ENCODE results near the gene POC1A.
A peak's percentile ranks its signal among the peaks of the same experiment; 100 is the strongest.

Gene POC1A

GRCh38 chr3:52126036-52126435, 28.2 kb downstream of the POC1A start:
- DNase-seq: no peak

DNA sequence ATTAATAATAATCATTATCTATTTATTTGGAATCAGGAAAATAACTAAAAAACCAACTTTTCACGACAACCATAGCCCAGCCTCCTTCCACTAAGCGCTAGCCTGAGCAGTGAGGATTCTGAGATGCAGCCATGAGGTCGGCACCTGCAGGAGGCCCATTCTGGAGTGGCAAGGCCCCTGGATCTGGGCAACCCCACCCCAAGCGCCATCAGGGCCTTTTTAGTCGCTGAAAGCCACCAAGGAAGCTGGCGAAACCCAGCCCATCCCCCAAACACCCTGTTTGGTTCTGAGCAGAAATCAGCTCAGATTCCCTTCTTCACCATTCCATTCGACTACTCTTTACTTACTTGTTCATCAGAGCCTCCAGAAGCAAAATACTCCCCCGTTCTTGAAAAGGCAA, 29.5 kb downstream of the POC1A start:
- no peak for DNase-seq

DNA sequence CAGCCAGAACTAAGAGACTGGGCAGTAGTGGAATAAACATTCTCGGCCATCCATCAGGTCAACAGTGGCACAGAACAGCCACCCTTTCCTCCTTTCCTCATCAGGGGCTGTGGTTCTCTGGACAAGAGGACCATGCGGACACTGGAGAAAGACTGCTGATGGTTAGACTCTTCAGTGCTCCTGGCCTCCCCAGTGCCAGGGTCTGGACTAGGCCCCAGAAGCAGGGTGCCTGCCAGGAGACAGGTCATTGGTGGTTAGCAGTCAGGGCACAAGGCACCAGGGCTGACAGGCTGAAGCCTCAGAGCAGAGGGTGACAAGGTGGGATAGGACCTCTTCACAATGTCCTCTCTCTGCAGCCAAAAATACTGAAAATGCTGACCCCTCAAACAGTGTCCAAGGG, 30.1 kb downstream of the POC1A start:
- no peak for DNase-seq

GRCh38 chr3:52123106-52123725, 31.0 kb downstream of the POC1A start:
- DNase-seq: peak; percentile 77

GRCh38 chr3:52122491-52122890, 31.7 kb downstream of the POC1A start:
- no peak for DNase-seq

DNA sequence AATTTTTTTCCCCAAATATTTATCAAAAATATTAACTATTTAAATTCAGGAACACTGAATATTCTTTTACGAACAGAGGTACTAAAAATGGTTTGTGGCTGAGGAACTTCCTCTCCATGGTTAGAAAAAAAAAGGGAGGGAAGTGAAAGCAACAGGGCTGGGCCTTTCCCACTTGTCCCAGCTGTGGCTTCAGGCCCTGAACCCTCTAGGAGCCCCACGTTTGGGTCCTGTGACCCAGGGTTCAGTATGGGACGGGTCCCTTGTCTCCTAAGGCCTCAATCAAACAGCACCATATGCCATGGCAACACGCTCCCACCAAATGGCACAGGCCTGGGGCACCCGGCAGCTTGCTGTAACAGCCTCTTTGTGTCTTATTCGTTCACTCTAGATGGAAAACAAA, 32.4 kb downstream of the POC1A start:
- DNase-seq: no peak

DNA sequence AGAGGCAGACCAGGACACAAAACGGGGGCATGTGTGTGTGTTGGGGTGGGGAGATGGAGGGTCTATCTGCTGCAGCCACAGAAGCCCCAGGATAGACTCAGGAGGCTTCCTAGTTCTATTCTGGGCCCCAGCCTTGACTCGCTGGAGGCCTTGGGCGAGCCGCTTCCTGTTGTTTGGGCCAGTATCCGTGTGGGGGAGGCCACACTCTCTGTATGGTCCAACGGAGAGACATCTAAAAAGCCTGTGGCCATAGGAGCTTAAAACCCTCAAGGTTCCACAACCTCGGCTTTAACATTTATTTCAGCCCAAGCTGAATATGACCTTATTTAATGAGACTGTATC, 32.8 kb downstream of the POC1A start:
- DNase-seq: no peak

GRCh38 chr3:52120556-52121463, 33.4 kb downstream of the POC1A start:
- no peak for DNase-seq

GRCh38 chr3:52119826-52120225, 34.4 kb downstream of the POC1A start:
- no peak for DNase-seq

GRCh38 chr3:52119099-52119498, 35.1 kb downstream of the POC1A start:
- no peak for DNase-seq

- no peak for DNase-seq
Observed at GRCh38 chr3:52118156-52118875, 35.9 kb downstream of the POC1A start.

DNA sequence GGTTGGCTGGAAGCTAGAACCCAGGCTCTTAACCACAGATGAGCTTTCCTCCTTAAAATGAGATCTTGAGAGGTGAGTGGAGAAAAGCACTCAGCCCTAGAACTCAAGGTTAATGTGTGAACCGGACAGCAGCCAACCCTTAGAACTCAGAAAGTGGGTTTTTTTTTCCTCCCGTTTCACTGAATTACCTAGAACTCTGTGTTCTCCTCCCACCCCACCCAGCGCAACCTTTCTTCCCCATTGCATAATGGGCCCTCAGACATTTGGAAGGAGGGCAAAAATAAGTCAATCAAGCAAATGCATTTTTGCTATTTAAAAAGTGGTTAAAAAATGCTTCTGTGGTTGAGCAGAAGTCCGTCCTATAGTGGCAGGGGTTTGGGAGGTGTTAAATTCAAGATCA, 36.7 kb downstream of the POC1A start:
- DNase-seq: no peak

- DNase-seq: no peak
Observed at GRCh38 chr3:52112056-52112455, 42.2 kb downstream of the POC1A start.

GRCh38 chr3:52110502-52110901, 43.7 kb downstream of the POC1A start:
- no peak for DNase-seq

DNA sequence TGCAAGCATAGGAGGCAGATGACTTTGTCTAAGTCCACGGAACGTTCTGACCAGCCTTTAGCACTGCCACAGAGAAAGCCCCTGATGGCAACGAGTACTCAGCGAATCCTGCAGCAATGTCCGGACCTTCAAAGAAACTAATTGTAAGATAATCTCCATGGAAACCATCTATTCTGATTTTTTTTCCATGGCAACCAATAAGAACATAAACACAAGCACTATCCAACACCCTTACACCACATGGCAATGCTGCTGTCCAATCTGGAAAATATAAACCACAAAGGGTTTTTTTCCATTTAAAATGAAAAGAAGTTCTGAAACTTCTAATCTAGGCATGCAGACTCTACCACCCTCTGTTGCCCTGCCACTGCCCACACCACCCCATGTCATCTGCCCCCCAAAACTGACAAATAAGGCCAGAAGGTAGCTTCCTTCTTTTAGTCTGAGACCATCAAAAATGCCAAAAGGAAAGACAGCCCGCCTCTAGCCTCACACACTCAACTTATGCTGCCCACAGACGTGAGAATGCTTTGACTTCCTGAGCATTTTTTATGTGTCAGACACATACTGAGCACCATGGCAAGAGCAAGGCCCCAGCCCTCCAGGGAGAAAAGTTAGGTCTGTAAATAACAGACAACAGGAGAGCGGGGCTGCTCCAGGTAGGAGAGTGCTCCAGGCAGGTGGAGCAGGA, 44.5 kb downstream of the POC1A start:
- no peak for DNase-seq

GRCh38 chr3:52108302-52109232, 45.7 kb downstream of the POC1A start:
- no peak for DNase-seq

DNA sequence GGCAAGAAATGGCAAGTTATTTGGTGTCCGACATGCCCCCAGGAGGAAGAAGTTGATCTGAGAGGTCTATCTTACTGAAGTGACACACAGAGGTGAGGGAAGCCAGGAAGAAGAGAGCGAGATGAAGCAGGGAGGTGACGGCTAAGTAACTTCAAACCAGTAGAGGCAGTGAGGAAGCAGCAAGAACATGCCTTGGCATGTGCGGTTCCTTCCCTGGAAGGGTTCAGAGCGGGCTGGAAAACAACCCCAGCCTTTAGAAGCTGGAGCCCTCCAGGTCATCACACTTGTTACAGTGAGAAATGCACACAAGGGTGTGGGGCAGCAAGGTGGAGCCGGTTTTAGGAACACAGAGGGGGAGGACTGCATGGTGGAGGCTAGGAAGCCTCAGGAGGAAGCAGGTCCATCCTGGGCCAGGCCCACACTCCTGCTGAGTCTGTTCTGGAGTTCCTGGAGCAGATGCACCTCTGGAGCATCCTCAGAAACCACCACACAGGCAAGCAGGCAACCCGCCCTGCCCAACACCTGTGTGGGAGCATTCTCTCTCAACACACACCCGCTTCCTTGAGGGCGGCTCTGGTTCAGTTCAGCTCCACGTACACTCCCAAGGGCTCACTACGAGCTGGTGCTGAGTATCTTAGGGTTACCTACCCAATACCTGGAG, 47.1 kb downstream of the POC1A start:
- no peak for DNase-seq

GRCh38 chr3:52104684-52105640, 49.3 kb downstream of the POC1A start:
- no peak for DNase-seq

DNA sequence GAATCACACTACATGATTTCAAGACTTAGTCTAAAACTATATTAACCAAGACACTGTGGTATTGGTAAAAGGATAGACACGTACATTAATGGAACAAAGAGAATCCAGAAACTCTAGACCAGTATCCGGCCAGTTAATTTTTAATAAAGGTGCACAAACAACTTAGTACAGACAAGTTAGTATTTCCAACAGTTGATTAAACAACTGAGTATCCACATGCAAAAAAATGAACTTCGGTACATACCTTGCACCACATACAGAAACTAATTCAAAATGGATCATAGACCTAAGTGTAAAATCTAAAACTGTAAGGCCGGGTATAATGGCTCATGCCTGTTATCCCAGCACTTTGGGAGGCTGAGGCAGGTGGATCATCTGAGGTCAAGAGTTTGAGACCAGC, 51.3 kb downstream of the POC1A start:
- no peak for DNase-seq

DNA sequence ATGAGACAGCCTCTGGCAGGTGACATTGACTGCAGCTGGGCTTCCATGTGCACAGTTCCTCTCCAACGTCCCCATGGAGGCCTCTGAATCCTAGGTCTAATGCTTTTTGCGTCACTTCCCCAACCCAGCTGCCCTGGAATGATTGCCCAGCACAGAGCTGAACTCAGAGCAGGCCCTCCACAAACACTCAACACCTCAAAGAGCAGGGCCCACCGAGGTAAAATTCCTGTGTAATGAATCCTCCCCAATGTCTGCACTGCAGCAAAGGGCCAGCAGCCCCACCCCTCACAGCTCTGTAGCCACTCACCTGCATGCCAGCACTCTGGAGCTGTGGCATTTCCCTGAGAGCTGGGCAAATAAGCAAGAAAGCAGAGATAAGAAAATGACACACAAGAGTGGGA, 55.2 kb downstream of the POC1A start:
- no peak for DNase-seq

Measured in stimulated activated CD4-positive, alpha-beta T cell treated with anti-CD3 and anti-CD28 coated beads, Interleukin-2, amount 100 ng/mL, for 24 hours (primary cell).